DMS79 (cell line): ENCODE measurements around the gene SYNM.
"Not testable (repeated sequence)": the region's sequence is repeated elsewhere in the genome, so short reads cannot be mapped to it uniquely, and the experiment has no call there.

ENCODE experiments used
- DNase-seq: peaks from one replicate; lab custom pipeline; 2025; lab: John Stamatoyannopoulos, UW

The SYNM gene, protein sequence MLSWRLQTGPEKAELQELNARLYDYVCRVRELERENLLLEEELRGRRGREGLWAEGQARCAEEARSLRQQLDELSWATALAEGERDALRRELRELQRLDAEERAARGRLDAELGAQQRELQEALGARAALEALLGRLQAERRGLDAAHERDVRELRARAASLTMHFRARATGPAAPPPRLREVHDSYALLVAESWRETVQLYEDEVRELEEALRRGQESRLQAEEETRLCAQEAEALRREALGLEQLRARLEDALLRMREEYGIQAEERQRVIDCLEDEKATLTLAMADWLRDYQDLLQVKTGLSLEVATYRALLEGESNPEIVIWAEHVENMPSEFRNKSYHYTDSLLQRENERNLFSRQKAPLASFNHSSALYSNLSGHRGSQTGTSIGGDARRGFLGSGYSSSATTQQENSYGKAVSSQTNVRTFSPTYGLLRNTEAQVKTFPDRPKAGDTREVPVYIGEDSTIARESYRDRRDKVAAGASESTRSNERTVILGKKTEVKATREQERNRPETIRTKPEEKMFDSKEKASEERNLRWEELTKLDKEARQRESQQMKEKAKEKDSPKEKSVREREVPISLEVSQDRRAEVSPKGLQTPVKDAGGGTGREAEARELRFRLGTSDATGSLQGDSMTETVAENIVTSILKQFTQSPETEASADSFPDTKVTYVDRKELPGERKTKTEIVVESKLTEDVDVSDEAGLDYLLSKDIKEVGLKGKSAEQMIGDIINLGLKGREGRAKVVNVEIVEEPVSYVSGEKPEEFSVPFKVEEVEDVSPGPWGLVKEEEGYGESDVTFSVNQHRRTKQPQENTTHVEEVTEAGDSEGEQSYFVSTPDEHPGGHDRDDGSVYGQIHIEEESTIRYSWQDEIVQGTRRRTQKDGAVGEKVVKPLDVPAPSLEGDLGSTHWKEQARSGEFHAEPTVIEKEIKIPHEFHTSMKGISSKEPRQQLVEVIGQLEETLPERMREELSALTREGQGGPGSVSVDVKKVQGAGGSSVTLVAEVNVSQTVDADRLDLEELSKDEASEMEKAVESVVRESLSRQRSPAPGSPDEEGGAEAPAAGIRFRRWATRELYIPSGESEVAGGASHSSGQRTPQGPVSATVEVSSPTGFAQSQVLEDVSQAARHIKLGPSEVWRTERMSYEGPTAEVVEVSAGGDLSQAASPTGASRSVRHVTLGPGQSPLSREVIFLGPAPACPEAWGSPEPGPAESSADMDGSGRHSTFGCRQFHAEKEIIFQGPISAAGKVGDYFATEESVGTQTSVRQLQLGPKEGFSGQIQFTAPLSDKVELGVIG (N-terminal part only)

DNA sequence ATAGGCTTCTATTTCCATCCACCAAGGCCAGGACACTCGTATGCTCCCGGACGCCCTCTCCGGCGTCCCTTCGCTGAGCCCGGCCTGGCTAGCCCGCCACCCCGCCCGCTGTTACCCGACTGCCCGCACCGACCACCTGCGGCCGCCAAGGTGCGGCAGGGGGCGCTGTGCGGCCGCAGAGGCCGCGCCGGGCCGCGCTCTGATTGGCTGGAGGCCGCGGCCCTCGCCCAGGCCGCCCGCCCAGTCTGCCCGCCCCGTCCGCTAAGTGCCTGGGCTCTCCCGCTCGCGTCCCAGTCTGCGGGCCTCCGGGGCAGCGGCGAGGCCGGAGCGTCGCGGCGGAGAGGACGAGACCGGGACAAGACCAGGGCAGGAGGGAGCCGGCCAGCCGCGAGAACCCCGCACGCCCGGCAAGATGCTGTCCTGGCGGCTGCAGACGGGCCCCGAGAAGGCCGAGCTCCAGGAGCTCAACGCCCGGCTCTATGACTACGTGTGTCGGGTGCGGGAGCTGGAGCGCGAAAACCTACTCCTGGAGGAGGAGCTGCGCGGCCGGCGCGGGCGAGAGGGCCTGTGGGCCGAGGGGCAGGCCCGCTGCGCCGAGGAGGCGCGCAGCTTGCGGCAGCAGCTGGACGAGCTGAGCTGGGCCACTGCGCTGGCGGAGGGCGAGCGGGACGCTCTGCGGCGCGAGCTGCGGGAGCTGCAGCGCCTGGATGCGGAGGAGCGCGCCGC lies at the start of gene SYNM:
Gene SYNM, plus strand, starts transcription at position 293 of the 726 bp plus-strand sequence. Its CDS starts 120 bp downstream, at position 413.
- no peak for DNase-seq

DNA sequence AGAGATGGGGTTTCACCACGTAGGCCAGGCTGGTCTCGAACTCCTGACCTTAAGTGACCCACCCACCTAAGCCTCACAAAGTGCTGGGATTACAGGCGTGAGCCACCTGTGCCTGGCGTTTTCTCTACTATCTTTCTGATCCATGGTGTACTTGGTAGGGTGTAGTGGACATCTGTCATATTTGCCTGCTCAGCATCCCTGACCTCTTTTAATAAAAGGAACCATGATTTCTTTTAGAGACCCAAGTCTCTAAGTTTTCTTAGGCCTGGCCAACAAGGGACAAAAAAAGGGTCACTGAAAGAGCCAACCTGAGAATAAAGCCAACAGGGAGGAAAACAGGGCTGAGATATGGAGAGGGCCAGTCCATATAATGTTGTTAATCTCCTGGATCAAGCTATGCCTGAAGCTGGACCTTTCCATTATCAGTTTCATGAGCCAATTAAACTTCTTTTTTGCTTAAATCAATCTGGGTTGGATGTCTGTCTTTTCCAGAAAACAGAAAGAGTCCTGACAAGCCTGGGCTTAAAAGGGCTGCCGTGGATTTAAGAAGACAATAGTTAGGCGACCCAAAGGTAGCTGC lies 49.2 kb upstream of the SYNM start:
- no peak for DNase-seq

DNA sequence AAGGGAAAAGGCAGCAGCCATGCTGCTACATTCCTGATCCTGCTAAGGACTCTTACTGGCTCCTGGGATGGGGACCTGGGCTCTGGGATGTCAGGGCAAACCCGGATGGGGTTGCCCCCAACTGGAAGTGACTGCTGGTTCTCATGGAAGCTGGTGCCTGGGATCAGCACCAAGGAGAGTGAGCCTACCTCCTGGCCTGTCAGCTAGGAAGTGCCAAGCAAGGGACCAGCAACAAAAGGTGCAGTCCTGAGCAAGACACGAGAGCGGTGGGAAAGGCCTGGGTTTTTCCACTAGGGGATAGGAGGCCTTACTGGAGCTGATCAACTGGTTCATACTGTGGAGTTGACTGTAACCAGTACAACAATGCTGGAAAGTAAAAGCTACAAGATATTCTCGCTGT lies 47.9 kb upstream of the SYNM start:
- no peak for DNase-seq

DNA sequence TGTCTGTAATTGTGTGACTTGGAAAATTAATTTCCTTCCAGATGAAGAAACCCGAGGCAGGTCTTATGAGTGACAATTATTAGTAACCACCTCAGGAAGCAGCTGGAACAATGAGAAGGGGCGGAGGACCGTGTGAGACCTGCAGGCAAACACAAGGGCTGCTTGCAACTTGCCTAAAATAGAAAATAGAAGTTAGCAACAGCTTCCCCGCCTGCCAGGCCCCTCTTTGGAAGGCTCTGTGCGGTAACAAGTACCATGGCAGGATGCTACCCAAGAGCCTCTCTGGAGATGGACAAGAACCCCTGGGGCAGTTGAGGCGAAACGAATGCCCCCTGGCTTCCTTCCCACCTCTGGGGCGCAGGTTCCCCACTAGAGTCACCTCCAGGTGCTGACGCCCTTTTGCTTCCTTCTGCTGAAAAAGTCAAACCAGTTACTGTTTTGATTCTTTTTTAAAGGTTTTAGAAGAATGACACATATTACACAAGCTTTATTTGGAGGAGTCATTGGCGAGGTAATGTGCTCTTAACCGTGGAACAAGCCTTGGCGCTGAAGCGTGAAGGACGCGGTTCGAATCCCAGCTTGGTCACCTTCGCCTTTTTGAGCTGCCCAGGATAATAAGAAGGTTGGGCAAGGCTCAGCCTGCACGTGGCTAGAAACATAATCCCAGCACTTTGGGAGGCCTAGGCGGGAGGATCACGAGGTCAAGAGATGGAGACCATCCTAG lies 47.0 kb upstream of the SYNM start:
- no peak for DNase-seq

DNA sequence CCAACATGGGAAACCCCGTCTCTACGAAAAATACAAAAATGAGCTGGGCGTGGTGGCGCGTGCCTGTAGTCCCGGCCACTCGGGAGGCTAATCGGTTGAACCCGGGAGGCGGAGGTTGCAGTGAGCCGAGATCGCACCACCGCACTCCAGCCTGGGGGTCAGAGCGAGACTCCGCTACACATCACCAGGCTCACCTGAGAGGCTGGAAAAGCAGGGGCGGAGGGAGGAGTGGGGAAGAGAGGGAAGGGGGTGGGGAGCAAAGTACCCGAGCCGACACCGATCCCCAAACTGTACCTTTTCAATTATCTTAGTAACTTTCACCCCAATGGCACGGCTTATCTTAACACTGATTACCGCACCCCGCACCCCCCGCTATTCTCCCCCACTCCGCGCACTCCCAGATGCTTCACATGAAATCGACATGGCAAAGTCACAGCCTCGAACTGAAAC lies 46.4 kb upstream of the SYNM start:
- no peak for DNase-seq

DNA sequence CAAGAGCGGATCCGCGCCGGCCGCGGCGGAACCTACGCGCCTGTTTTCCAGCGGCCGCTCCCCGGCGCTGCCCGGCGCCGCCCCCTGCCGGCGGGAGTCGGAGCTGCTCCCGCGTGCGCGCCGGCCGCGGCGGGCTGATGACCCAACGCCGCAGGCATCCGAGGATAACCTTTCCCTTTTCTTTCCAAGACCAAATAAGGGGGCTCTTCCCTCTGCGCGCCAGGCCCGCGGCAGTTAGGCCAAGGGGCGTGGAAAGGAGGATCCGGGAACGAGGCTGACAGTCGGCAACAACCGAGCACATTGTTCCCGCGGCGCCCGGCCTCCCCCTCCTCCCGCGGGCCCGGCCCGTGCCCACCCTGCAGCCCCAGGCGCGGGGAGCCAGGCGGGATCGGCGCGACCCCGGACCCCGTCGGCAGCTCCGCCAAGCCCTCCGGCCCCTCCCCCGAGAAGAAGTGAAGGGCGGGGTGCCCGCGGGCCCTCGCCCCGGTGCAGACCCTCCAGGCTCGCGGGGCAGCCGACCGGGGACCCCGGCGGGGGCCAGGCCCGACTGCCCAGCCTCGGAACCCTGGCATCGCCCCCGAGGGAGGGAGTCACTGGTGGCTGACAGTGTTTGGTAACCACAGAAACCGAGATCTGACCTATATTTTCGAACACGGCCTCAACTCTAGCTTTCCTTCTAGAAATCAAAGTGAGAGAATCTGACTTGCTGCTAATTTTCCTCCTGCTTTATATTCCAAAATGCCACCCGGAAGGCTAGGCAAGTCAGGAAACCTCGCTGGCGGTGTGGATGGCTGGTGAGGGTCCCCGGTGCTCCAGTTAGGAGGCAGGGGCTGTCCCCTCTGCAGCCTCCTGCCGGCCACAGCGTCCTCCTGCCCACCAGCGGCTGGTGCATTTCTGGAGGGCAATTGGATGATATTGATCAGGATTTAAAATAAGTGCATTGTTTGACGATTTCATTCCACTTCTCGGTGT lies 45.6 kb upstream of the SYNM start:
- DNase-seq, result no peak

DNA sequence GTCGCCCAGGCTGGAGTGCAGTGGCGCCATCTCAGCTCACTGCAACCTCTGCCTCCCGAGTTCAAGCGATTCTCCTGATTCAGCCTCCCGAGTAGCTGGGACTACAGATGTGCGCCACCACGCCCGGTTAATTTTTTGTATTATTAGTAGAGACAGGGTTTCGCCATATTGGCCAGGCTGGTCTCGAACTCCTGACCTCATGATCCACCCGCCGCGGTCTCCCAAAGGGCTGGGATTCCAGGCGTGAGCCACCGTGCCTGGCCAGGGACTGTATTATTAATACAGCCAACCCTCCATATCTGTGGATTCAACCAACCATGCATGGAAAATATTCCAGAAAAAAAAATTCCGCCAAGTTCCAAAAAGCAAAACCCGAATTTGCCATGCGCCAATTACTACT lies 44.7 kb upstream of the SYNM start:
- not testable (repeated sequence) for DNase-seq

DNA sequence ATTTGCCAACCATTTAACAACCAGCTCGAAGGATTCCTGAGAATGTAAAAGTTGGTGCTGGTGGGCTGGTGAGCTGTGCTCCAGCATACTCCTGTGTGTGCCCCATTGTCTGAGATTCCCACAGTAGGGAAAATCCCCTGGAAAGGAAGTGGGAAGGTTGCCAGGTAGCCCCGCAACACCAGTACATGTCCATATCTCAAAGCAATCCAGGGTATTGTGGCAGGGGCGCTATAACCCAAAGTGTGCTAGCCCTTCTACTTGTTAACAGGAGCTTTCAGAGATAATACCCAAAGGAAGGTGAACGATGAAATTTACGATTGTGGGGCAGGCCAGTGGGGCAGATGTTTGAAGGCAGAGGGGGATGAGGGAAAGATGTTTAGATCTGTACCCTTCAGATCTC lies 42.7 kb upstream of the SYNM start:
- no peak for DNase-seq

DNA sequence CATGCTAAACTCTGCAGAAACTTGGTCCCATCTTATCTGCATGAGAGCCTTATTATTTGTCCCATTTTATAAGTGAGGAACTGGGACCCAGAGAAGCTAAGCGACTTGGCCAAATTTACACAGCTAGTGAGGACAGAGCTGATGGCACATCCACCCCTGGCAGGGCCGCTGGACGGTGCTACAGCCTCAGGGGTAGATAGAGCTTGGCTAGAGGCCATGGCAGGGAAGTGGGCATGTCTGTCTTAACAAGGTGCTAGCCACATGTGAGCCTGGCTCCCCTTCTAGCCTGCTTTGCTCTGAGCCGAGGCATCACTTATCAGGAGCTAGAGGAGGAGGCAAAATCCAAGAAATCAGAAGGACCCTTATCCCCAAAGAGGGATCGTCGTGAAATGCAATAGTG lies 36.7 kb upstream of the SYNM start:
- DNase-seq, result no peak

DNA sequence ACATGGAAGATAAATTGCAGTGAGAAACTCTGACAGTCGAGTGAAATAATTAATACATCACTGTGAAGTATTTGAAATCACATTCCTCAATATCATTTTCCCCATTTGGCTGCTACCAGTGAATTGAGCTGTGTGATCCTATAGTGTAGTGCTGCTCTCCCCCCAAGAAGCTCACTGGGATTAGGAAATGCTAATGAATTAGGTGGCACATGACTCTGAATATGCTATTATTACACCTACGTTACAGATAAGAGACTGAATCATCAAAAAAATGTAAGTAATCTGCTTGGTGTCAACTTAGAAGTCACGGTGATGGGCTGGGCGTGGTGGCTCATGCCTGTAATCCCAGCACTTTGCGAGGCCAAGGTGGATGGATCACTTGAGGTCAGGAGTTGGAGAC lies 34.7 kb upstream of the SYNM start:
- no peak for DNase-seq

DNA sequence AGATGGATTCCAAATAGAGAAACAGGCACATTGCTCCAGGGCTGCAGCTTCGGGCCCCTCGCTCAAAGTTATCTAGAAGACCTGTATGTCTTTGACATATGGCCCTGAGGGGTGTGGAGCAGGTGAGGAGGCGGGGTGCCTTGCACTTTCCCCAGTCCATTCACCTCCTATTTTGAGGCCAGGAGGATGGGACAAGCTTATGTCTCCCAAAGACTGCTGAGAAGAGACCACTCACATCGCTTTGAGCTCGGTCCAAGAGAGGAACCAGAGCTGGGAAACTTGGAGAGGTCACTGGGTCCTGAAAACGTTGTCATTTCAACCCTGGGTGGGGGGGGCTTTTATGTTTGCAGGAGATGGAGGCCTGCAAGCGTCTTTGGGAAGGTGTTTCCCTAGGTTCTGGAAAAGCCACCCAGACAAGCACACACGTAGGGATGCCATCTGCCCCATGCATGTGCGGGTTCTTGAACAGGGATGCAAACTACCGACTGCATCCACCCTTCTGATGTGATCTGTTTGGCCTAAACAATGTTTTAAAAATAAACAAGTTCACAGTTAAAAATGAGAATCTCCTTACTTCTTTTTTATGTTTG lies 33.7 kb upstream of the SYNM start:
- DNase-seq, result no peak

DNA sequence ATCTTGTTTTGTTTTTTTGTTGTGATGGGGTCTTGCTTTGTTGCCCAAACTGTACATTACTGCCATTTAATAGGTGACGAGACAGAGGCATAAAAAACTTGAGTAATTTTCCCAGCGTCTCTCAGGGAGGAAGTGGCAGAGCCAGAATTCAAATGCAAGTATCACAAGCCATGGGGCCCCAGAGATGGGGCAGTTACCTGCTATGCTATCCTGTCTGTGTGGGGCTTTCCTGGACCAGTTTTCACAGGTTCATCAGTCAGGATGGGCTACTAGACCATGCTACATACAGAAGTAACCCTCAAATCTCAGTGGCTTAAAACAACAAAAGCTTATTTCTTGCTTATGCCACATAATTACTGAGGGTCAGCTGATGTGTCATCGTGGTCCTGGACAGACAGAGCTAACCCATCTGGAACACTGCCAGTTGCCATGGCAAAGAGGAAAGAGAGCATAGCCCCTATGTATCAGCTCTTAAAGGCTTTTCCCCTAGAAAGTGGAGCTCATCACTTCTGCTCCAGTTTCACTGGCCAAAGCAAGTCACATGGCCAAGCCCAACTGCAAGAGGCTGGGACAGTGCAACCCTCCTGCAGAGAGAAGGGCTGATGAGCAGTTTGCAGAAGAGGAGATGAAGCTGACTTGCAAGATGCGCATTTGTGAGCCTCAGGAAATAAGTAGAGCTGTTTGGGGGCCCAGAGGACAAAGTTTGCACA lies 31.7 kb upstream of the SYNM start:
- no peak for DNase-seq

DNA sequence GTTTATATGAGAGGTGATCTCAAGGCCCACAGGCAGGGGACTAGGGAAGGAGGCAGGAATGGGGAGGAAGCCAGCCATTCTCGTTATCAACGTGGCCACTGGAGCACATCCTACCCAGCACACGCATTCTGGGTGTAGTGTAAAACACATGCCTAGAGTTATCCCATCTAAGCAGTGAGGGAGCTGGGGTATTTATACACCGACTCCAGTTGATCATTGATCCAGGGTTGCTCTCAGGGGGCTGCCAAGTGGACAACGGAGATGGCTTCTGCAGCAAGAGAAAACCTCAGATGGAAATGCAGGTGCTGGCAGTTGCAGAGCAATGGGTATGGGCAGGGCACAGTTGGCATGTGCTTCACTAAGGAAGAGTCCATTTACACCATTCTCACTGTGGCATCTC lies 30.4 kb upstream of the SYNM start:
- no peak for DNase-seq

DNA sequence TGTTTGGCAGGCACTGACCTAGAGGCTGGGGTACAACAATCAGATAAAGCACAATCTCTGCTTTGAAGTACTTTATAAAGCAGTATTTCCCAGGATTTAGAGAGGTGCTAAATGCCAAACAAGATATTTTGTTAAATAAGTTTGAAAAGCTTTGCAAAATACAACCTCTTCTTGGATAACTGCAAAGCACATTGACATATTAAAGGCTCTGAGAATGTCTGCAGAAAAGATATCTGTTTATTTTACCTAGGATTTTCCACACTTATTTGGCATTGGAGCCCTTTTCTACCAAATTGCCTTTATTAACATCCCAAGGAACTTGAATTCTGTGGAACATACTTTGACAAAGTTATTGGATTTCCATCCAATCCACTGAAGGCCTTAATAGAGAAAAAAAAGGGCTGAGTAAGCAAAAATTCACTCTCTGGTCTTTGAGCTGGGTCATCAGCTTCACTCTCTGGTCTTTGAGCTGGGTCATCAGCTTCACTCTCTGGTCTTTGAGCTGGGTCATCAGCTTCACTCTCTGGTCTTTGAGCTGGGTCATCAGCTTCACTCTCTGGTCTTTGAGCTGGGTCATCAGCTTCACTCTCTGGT lies 29.7 kb upstream of the SYNM start:
- DNase-seq, result not testable (repeated sequence)

DNA sequence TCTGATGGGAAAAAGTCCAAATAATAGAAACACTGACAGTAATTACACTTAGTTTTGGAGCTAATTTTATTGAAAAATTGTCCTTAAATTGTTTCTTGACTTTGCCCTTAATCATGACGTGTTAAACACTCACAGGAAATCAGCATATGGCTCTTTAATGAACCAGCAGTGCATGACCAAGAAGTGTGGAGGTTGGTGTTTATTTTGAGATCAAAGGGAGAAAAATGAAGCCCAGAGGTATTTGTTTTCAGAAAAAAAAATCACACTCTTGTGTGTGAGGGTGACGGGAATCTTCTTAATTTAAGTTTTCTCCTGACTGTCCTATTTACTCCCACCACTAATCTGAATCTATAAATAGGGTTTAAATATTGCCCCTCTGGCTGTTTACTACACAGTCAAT lies 28.8 kb upstream of the SYNM start:
- DNase-seq, result no peak

DNA sequence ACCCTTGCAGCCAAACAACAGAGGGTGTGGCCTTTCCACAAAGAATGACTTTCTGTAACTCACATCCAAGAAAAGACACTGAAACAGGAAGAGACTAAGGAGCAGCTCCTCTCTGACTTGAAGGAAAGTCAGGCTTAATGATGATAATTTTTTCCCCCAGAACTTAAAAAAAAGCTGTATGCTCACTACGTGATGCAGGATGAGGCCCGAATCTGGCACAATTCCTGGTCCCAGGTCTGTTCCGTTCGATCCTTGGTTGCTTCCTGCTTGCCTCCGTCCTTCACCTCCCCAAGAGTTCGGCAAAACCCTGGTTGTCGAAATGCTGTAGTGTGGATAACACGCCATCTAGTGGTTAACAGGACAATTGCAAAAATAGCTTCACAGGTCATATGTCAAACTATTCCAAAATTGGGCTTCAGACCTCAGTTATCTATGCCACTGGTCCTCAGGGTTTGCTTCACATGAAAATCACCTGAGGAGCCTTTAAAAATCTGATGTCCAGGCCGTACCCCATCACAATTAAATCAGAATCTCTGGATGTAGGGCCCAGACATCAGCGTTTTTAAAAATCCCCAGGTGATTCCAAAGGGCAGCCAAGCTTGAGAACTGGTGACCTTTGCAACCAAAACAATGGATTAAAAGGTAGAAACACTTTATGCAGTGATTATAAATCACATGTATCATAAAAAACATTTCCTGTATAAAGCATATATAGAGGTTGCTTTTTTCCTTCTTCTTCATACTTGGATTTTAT lies 28.1 kb upstream of the SYNM start:
- peak; percentile 10 for DNase-seq

DNA sequence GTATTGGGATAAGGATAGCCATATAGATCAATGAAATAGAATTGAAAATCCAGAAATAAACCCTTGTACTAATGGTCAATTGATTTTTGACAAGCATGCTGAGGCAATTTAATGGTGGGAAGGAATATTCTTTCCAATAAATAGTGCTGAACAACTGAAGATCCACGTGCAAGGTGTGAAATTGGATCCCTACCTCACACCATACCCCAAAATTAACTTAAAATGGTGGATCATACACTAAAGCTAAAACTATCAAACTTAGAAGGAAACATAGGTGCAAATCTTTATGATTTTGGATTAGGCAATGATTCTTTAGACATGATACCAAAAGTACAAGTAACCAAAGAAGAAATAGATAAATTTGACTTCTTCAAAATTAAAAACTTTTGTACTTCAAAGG lies 22.1 kb upstream of the SYNM start:
- DNase-seq, result no peak
